GM12878 (cell line): ENCODE results near the gene SHPK. TPM values are rescaled to one million over a fixed set of nuclear protein-coding genes. Genes with fewer than 3 reads are reported as not detected.

Experiments
- CBX3 ChIP-seq: fragments of 200-600 bp; sonication (generic); IDR thresholded peaks from 2 replicates; pipeline ENCODE4 v1.6.1; 2016; ENCODE audit warnings: low read depth, borderline replicate concordance
- E2F8 ChIP-seq: fragments of 450-650 bp; IDR thresholded peaks from 2 replicates; pipeline ENCODE4 v1.6.1; 2018; ENCODE audit warnings: mild to moderate bottlenecking, low read depth, moderate library complexity; ENCODE audit not compliant: partially characterized antibody
- E4F1 ChIP-seq: fragments of 450-650 bp; IDR thresholded peaks from 2 replicates; pipeline ENCODE4 v1.6.1; 2018; ENCODE audit warnings: borderline replicate concordance, mild to moderate bottlenecking; ENCODE audit not compliant: partially characterized antibody
- HDAC6 ChIP-seq: fragments of 200-600 bp; sonication (generic); IDR thresholded peaks from one replicate; pipeline ENCODE4 v1.8.0; 2017; ENCODE audit warnings: antibody characterized with exemption; ENCODE audit not compliant: unreplicated experiment
- IRF4 ChIP-seq: IDR thresholded peaks from 2 replicates; pipeline ENCODE4 v1.6.1; 2011; ENCODE audit warnings: low read depth, low read length
- IRF5 ChIP-seq: fragments of 450-650 bp; IDR thresholded peaks from 2 replicates; pipeline ENCODE4 v1.6.1; 2017; ENCODE audit warnings: borderline replicate concordance
- JUNB ChIP-seq: IDR thresholded peaks from 2 replicates; pipeline ENCODE4 v1.6.1; 2016; ENCODE audit warnings: antibody characterized with exemption, mild to moderate bottlenecking
- JUND ChIP-seq: IDR thresholded peaks from 2 replicates; pipeline ENCODE4 v1.6.1; 2012; ENCODE audit warnings: low read depth, mild to moderate bottlenecking, low read length, improper control_type of control experiment, moderate library complexity
- NBN ChIP-seq: fragments of 450-650 bp; IDR thresholded peaks from 2 replicates; pipeline ENCODE4 v1.6.1; 2016
- NFXL1 ChIP-seq: fragments of 450-650 bp; IDR thresholded peaks from 2 replicates; pipeline ENCODE4 v1.6.1; 2017; ENCODE audit warnings: antibody characterized with exemption, mild to moderate bottlenecking, borderline replicate concordance
- NR2F1 ChIP-seq: fragments of 450-650 bp; conservative IDR thresholded peaks from 2 replicates; pipeline ENCODE4 v1.6.1; 2017; ENCODE audit warnings: mild to moderate bottlenecking
- RAD21 ChIP-seq: IDR thresholded peaks from 2 replicates; pipeline ENCODE4 v1.6.1; 2011; ENCODE audit warnings: mild to moderate bottlenecking, low read depth, low read length, moderate library complexity; ENCODE audit not compliant: insufficient read depth
- RBBP5 ChIP-seq: fragments of 200-600 bp; sonication (generic); conservative IDR thresholded peaks from 2 replicates; pipeline ENCODE4 v1.6.1; 2016
- RELB ChIP-seq: fragments of 450-650 bp; IDR thresholded peaks from 2 replicates; pipeline ENCODE4 v1.6.1; 2017; ENCODE audit warnings: low read depth, mild to moderate bottlenecking, moderate library complexity
- SMAD5 ChIP-seq: IDR thresholded peaks from 2 replicates; pipeline ENCODE4 v1.6.1; 2016; ENCODE audit warnings: antibody characterized with exemption, low read depth
- SMC3 ChIP-seq: IDR thresholded peaks from 2 replicates; pipeline ENCODE4 v1.6.1; 2011; ENCODE audit warnings: low read length, improper control_type of control experiment, borderline replicate concordance
- TCF12 ChIP-seq: IDR thresholded peaks from 2 replicates; pipeline ENCODE4 v1.6.1; 2011; ENCODE audit warnings: low read depth, mild to moderate bottlenecking, low read length
- TCF7 ChIP-seq: IDR thresholded peaks from 2 replicates; pipeline ENCODE4 v1.6.1; 2014; ENCODE audit warnings: antibody characterized with exemption, borderline replicate concordance
- USF1 ChIP-seq: IDR thresholded peaks from 2 replicates; pipeline ENCODE4 v1.6.1; 2011; ENCODE audit warnings: borderline replicate concordance, low read depth, mild to moderate bottlenecking, moderate library complexity, mixed read lengths, low read length; ENCODE audit not compliant: insufficient read depth; ENCODE audit errors: extremely low read length
- YBX1 ChIP-seq: fragments of 450-650 bp; IDR thresholded peaks from 2 replicates; pipeline ENCODE4 v1.6.1; 2016; ENCODE audit warnings: antibody characterized with exemption
- YY1 ChIP-seq: IDR thresholded peaks from 2 replicates; pipeline ENCODE4 v1.6.1; 2011; ENCODE audit warnings: low read depth, mild to moderate bottlenecking, low read length
- ZNF384 ChIP-seq: IDR thresholded peaks from 2 replicates; pipeline ENCODE4 v1.6.1; 2012; ENCODE audit warnings: low read depth, mild to moderate bottlenecking, low read length, improper control_type of control experiment, borderline replicate concordance
- polyA plus RNA-seq, 11 experiments: library from polyadenylated mRNA; depleted of rRNA in 4 of 11; unstranded in 6 of 11; stranded (reverse) in 5 of 11; fragments of >200 nt; fragmentation: Nextera tagmentation in 4 of 11; fragmentation: Illumina TruSeq in 1 of 11; extraction: Ambion mirVana in 4 of 11; extraction: Trizol in 1 of 11; gene quantifications; 1 replicate in 1 of 11; 2 replicates in 10 of 11; pipeline versions ENCODE4 v1.2.1 to v1.2.3, GENCODE V29; 2011 to 2016; ENCODE audit warnings: inconsistent platforms in 2 of 11, missing spikeins in 2 of 11, low read depth in 1 of 11
- total RNA-seq, 4 experiments: library from RNA; depleted of rRNA in 3 of 4; stranded (reverse); fragments of >200 nt in 3 of 4; fragmentation: Illumina TruSeq in 1 of 4; extraction: Trizol in 1 of 4; gene quantifications; 2 replicates each; pipeline versions ENCODE4 v1.2.1 to v1.2.3, GENCODE V29; 2013 to 2021

The SHPK gene
- total and polyA plus RNA-seq, 10 of the 15 experiments (the other 5 are each of a cell fraction or from before 2014, with no cell fraction given), result 1.7 to 16.6 (median 12.9) TPM

GRCh38 chr17:3668279-3669084 is 32.4 kb upstream of the SHPK start, which contains the start of the genes EMC6 and TAX1BP3 (continued):
- TF ChIP-seq IRF5 (no peak), CBX3 (no peak), HDAC6 (peak; percentile 27), SMC3 (no peak), E4F1 (no peak), ZNF384 (no peak), NR2F1 (no peak; the same call in 1 of the 2 replicates), YY1 (peak; percentile 99), IRF4 (no peak), TCF12 (no peak; the same call in 1 of the 2 replicates), TCF7 (no peak), SMAD5 (peak; percentile 67; the same call in 1 of the 2 replicates), RAD21 (no peak), E2F8 (no peak), JUND (no peak), JUNB (no peak), RELB (peak; percentile 85), YBX1 (no peak), RBBP5 (no peak), USF1 (no peak), NBN (0 out of 2 replicates have a peak, but pooled peaks have one; percentile 15), NFXL1 (no peak)
